Activated naive CD4-positive, alpha-beta T cell treated with anti-CD3 and anti-CD28 coated beads, Interleukin-2, amount 10 ng/mL, durations not matched to agents 7 days and 5 days (primary cell): ENCODE measurements around the gene PLCH2.

Experiments used
- CTCF ChIA-PET: fragments of 350-600 bp; sonication (Branson Sonifier 250); formaldehyde crosslinking; loops from one replicate; lab custom pipeline; 2021; ENCODE audit warnings: antibody characterized with exemption; lab: Charles Lee
- DNase-seq: peaks from one replicate; pipeline ENCODE4 v3.0.0-alpha.2; 2020
- H3K27ac Mint-ChIP-seq: one replicate; pipeline ENCODE4 v1.8.0; 2021; ENCODE audit warnings: mild to moderate bottlenecking, moderate library complexity, mixed read lengths
- H3K27me3 Mint-ChIP-seq: one replicate; pipeline ENCODE4 v1.8.0; 2021; ENCODE audit warnings: mild to moderate bottlenecking, mixed read lengths
- H3K36me3 Mint-ChIP-seq: one replicate; pipeline ENCODE4 v1.8.0; 2021; ENCODE audit warnings: mixed read lengths
- H3K4me1 Mint-ChIP-seq: one replicate; pipeline ENCODE4 v1.8.0; 2021; ENCODE audit warnings: mixed read lengths
- H3K4me3 Mint-ChIP-seq: one replicate; pipeline ENCODE4 v1.8.0; 2021; ENCODE audit warnings: mild to moderate bottlenecking, moderate library complexity, mixed read lengths
- H3K9me3 Mint-ChIP-seq: one replicate; pipeline ENCODE4 v1.8.0; 2021; ENCODE audit warnings: mixed read lengths

The PLCH2 gene

GRCh38 chr1:2519029-2519685, 43.1 kb downstream of the PLCH2 start:
- CTCF ChIA-PET, result interaction anchor here (0.9 kb wide), 1 partner anchor 28 kb away, joined by 3 read pairs; no protein-coding TSS in a partner anchor
- Mint-ChIP-seq H3K36me3 (peaks cover 44% of the 10 kb centered on the region), H3K4me3 (no peak overlapping the region), H3K27me3 (no peaks in the 10 kb centered on the region), H3K27ac (no peak overlapping the region), H3K9me3 (no peaks in the 10 kb centered on the region), H3K4me1 (peaks cover 23% of the 10 kb centered on the region)
- no peak for DNase-seq

GRCh38 chr1:2519729-2520128, 43.6 kb downstream of the PLCH2 start:
- peaks cover 29% of the 10 kb centered on the region for H3K4me1 Mint-ChIP-seq
- CTCF ChIA-PET, result no interaction called here
- no peaks in the 10 kb centered on the region for H3K9me3 Mint-ChIP-seq
- H3K27me3 Mint-ChIP-seq, result no peaks in the 10 kb centered on the region
- H3K4me3 Mint-ChIP-seq, result no peak overlapping the region
- peaks cover 45% of the 10 kb centered on the region for H3K36me3 Mint-ChIP-seq
- DNase-seq, result no peak
- no peak overlapping the region for H3K27ac Mint-ChIP-seq

GRCh38 chr1:2520206-2520605, 44.1 kb downstream of the PLCH2 start:
- Mint-ChIP-seq H3K36me3 (peaks cover 48% of the 10 kb centered on the region), H3K27me3 (no peaks in the 10 kb centered on the region), H3K27ac (no peak overlapping the region), H3K9me3 (no peaks in the 10 kb centered on the region), H3K4me3 (no peak overlapping the region), H3K4me1 (peaks cover 34% of the 10 kb centered on the region)
- CTCF ChIA-PET, result no interaction called here
- no peak for DNase-seq

- no peak overlapping the region for H3K27ac Mint-ChIP-seq
- no peaks in the 10 kb centered on the region for H3K27me3 Mint-ChIP-seq
- H3K4me1 Mint-ChIP-seq, result peaks cover 34% of the 10 kb centered on the region
- H3K9me3 Mint-ChIP-seq, result no peaks in the 10 kb centered on the region
- CTCF ChIA-PET, result no interaction called here
- H3K36me3 Mint-ChIP-seq, result peaks cover 46% of the 10 kb centered on the region
- no peak overlapping the region for H3K4me3 Mint-ChIP-seq
- DNase-seq, result no peak
Measured at GRCh38 chr1:2520806-2521205, 44.7 kb downstream of the PLCH2 start.

- Mint-ChIP-seq H3K27ac (peak overlapping the region; percentile 99), H3K4me3 (no peak overlapping the region), H3K9me3 (no peaks in the 10 kb centered on the region), H3K27me3 (peaks cover 6% of the 10 kb centered on the region), H3K36me3 (peaks cover 42% of the 10 kb centered on the region), H3K4me1 (peaks cover 39% of the 10 kb centered on the region)
- CTCF ChIA-PET, result no interaction called here
- no peak for DNase-seq
Measured at GRCh38 chr1:2522230-2522629, 46.1 kb downstream of the PLCH2 start.

GRCh38 chr1:2523191-2523890, 47.3 kb downstream of the PLCH2 start:
- peak; percentile 55 for DNase-seq
- H3K27ac Mint-ChIP-seq, result peak overlapping the region; percentile 99
- peak overlapping the region; percentile 89 for H3K4me3 Mint-ChIP-seq
- peaks cover 17% of the 10 kb centered on the region for H3K27me3 Mint-ChIP-seq
- peaks cover 38% of the 10 kb centered on the region for H3K36me3 Mint-ChIP-seq
- no peaks in the 10 kb centered on the region for H3K9me3 Mint-ChIP-seq
- CTCF ChIA-PET, result interaction anchor here (1.2 to 1.8 kb wide), 5 partner anchors 22 to 110 kb away, joined by 3 to 15 read pairs (median 4); partner anchors contain the start of gene TNFRSF14
- H3K4me1 Mint-ChIP-seq, result peaks cover 41% of the 10 kb centered on the region

GRCh38 chr1:2523891-2524609, 48.0 kb downstream of the PLCH2 start:
- Mint-ChIP-seq H3K27ac (peak overlapping the region; percentile 99), H3K4me1 (peaks cover 47% of the 10 kb centered on the region), H3K9me3 (no peaks in the 10 kb centered on the region), H3K4me3 (peak overlapping the region; percentile 89), H3K27me3 (peaks cover 24% of the 10 kb centered on the region), H3K36me3 (peaks cover 34% of the 10 kb centered on the region)
- DNase-seq, result peak; percentile 81
- CTCF ChIA-PET, result interaction anchor here (1.2 to 1.8 kb wide), 6 partner anchors 22 to 111 kb away, joined by 3 to 15 read pairs (median 4); partner anchors contain the start of gene TNFRSF14

- H3K4me1 Mint-ChIP-seq, result peaks cover 49% of the 10 kb centered on the region
- H3K4me3 Mint-ChIP-seq, result peak overlapping the region; percentile 89
- DNase-seq, result no peak
- peak overlapping the region; percentile 99 for H3K27ac Mint-ChIP-seq
- CTCF ChIA-PET, result interaction anchor here (0.7 to 1.5 kb wide), 5 partner anchors 14 to 154 kb away, joined by 3 to 6 read pairs (median 3); partner anchors contain the start of gene TNFRSF14
- H3K27me3 Mint-ChIP-seq, result peaks cover 39% of the 10 kb centered on the region
- H3K36me3 Mint-ChIP-seq, result peaks cover 31% of the 10 kb centered on the region
- H3K9me3 Mint-ChIP-seq, result no peaks in the 10 kb centered on the region
Measured at GRCh38 chr1:2525572-2525919, 49.5 kb downstream of the PLCH2 start.

- Mint-ChIP-seq H3K27me3 (peaks cover 45% of the 10 kb centered on the region), H3K9me3 (no peaks in the 10 kb centered on the region), H3K4me3 (peak within 1 kb of the TSS; percentile 89), H3K36me3 (peaks cover 24% of the 10 kb centered on the region), H3K27ac (peak within 1 kb of the TSS; percentile 99), H3K4me1 (peaks cover 54% of the 10 kb centered on the region)
- peak; percentile 93 for DNase-seq
- CTCF ChIA-PET, result interaction anchor here (1.0 to 1.5 kb wide), 5 partner anchors 14 to 331 kb away, joined by 3 to 6 read pairs (median 4); partner anchors contain the start of genes FAAP20 and TNFRSF14
Measured at GRCh38 chr1:2525920-2526823, 50.1 kb downstream of the PLCH2 start, which contains the start of gene PANK4. Gene PANK4 (minus strand): TSS chr1:2526596. CDS start chr1:2526587, 9 bp downstream.

- H3K4me1 Mint-ChIP-seq, result peaks cover 52% of the 10 kb centered on the region
- CTCF ChIA-PET, result interaction anchor here (1.0 to 1.5 kb wide), 3 partner anchors 12 to 332 kb away, joined by 3 to 4 read pairs (median 4); partner anchors contain the start of gene FAAP20
- H3K9me3 Mint-ChIP-seq, result no peaks in the 10 kb centered on the region
- peak overlapping the region; percentile 19 for H3K27ac Mint-ChIP-seq
- peaks cover 53% of the 10 kb centered on the region for H3K27me3 Mint-ChIP-seq
- H3K4me3 Mint-ChIP-seq, result peak overlapping the region; percentile 38
- peaks cover 19% of the 10 kb centered on the region for H3K36me3 Mint-ChIP-seq
- DNase-seq, result peak; percentile 58
Measured at GRCh38 chr1:2526824-2527555, 50.9 kb downstream of the PLCH2 start.

GRCh38 chr1:2527556-2527860, 51.4 kb downstream of the PLCH2 start:
- Mint-ChIP-seq H3K27me3 (peaks cover 59% of the 10 kb centered on the region), H3K27ac (no peak overlapping the region), H3K4me1 (peaks cover 47% of the 10 kb centered on the region), H3K9me3 (no peaks in the 10 kb centered on the region), H3K36me3 (peaks cover 15% of the 10 kb centered on the region), H3K4me3 (no peak overlapping the region)
- CTCF ChIA-PET, result interaction anchor here (1.4 kb wide), 1 partner anchor 12 kb away, joined by 3 read pairs; no protein-coding TSS in a partner anchor
- DNase-seq, result no peak

GRCh38 chr1:2528016-2528415, 51.9 kb downstream of the PLCH2 start:
- Mint-ChIP-seq H3K27me3 (peaks cover 64% of the 10 kb centered on the region), H3K4me3 (no peak overlapping the region)

GRCh38 chr1:2528611-2528965, 52.5 kb downstream of the PLCH2 start:
- H3K27ac Mint-ChIP-seq, result no peak overlapping the region
- H3K4me1 Mint-ChIP-seq, result peaks cover 36% of the 10 kb centered on the region
- H3K9me3 Mint-ChIP-seq, result no peaks in the 10 kb centered on the region
- H3K36me3 Mint-ChIP-seq, result peaks cover 10% of the 10 kb centered on the region
- no peak for DNase-seq
- no peak overlapping the region for H3K4me3 Mint-ChIP-seq
- CTCF ChIA-PET, result no interaction called here
- peaks cover 69% of the 10 kb centered on the region for H3K27me3 Mint-ChIP-seq

More at GRCh38 chr1:2528016-2528415, 51.9 kb downstream of the PLCH2 start:
- H3K4me1 Mint-ChIP-seq, result peaks cover 42% of the 10 kb centered on the region
- no peak for DNase-seq
- no peak overlapping the region for H3K27ac Mint-ChIP-seq
- peaks cover 11% of the 10 kb centered on the region for H3K36me3 Mint-ChIP-seq
- CTCF ChIA-PET, result interaction anchor here (1.4 kb wide), 1 partner anchor 11 kb away, joined by 3 read pairs; no protein-coding TSS in a partner anchor
- H3K9me3 Mint-ChIP-seq, result no peaks in the 10 kb centered on the region
